AG09319 (cell line): ENCODE data around the gene VDAC1.

ENCODE experiments used
- DNase-seq: peaks from one replicate; pipeline ENCODE4 v3.0.0-alpha.2; 2010; ENCODE audit warnings: low read depth; ENCODE audit errors: extremely low read depth
- CTCF ChIP-seq: IDR thresholded peaks from 2 replicates; pipeline ENCODE4 v1.5.1; 2011; ENCODE audit warnings: low read depth, mild to moderate bottlenecking, inconsistent platforms, low read length, moderate library complexity

Gene VDAC1

GRCh38 chr5:133970325-133970909 lies 34.4 kb downstream of the VDAC1 start:
- no peak for DNase-seq
- TF ChIP-seq CTCF = no peak

GRCh38 chr5:133969654-133970324 lies 35.0 kb downstream of the VDAC1 start:
- no peak for DNase-seq
- no peak for TF ChIP-seq CTCF

GRCh38 chr5:133968204-133968980 lies 36.4 kb downstream of the VDAC1 start, which contains the start of gene C5orf15:
Gene C5orf15, minus strand, starts transcription at chr5:133968625. Its CDS starts 41 bp downstream, at chr5:133968584.
- DNase-seq = peak; percentile 91
- TF ChIP-seq CTCF = no peak; the same call in 1 of the 2 replicates

- no peak for TF ChIP-seq CTCF
- no peak for DNase-seq
Measured at GRCh38 chr5:133967698-133968203, 37.0 kb downstream of the VDAC1 start.

- DNase-seq = no peak
- TF ChIP-seq CTCF = no peak
Measured at GRCh38 chr5:133967124-133967523, 37.7 kb downstream of the VDAC1 start.

GRCh38 chr5:133966090-133966489 lies 38.7 kb downstream of the VDAC1 start:
- no peak for DNase-seq
- TF ChIP-seq CTCF = no peak
